ENCODE results near the gene LRRC27.

The LRRC27 gene

GRCh38 chr10:132402781-132403241 lies 70.8 kb downstream of the LRRC27 start:
- no peak for DNase-seq (ENCODE audit: low read depth)

GRCh38 chr10:132403511-132404168 lies 71.6 kb downstream of the LRRC27 start:
- DNase-seq (ENCODE audit: low read depth) = no peak

- no peak for DNase-seq (ENCODE audit: low read depth)
These were observed 72.3 kb downstream of the LRRC27 start for GRCh38 chr10:132404169-132404880.

GRCh38 chr10:132404911-132405462 lies 73.0 kb downstream of the LRRC27 start:
- no peak for DNase-seq (ENCODE audit: low read depth)

GRCh38 chr10:132405463-132405991 lies 73.5 kb downstream of the LRRC27 start:
- DNase-seq (ENCODE audit: low read depth) = no peak

GRCh38 chr10:132406181-132406580 lies 74.2 kb downstream of the LRRC27 start:
- DNase-seq (ENCODE audit: low read depth) = no peak

- no peak for DNase-seq (ENCODE audit: low read depth)
These were observed 74.8 kb downstream of the LRRC27 start for GRCh38 chr10:132406750-132407149.

- no peak for DNase-seq (ENCODE audit: low read depth)
These were observed 75.3 kb downstream of the LRRC27 start for GRCh38 chr10:132407243-132407746.

- no peak for DNase-seq (ENCODE audit: low read depth)
These were observed 75.9 kb downstream of the LRRC27 start for GRCh38 chr10:132407846-132408278.

GRCh38 chr10:132408367-132408781 lies 76.4 kb downstream of the LRRC27 start:
- DNase-seq (ENCODE audit: low read depth) = no peak

- DNase-seq (ENCODE audit: low read depth) = no peak
These were observed 77.1 kb downstream of the LRRC27 start for GRCh38 chr10:132408823-132409666.

GRCh38 chr10:132409667-132410028 lies 77.7 kb downstream of the LRRC27 start:
- no peak for DNase-seq (ENCODE audit: low read depth)

GRCh38 chr10:132410056-132410778 lies 78.2 kb downstream of the LRRC27 start:
- DNase-seq (ENCODE audit: low read depth) = no peak

GRCh38 chr10:132410779-132411532 lies 79.0 kb downstream of the LRRC27 start:
- no peak for DNase-seq (ENCODE audit: low read depth)

GRCh38 chr10:132411561-132412253 lies 79.7 kb downstream of the LRRC27 start:
- DNase-seq (ENCODE audit: low read depth) = no peak

GRCh38 chr10:132412316-132413192 lies 80.6 kb downstream of the LRRC27 start:
- no peak for DNase-seq (ENCODE audit: low read depth)

GRCh38 chr10:132413226-132414205 lies 81.5 kb downstream of the LRRC27 start:
- DNase-seq (ENCODE audit: low read depth) = no peak

Data from stimulated activated CD8-positive, alpha-beta memory T cell treated with anti-CD3 and anti-CD28 coated beads, Interleukin-7, amount 100 ng/mL, for 24 hours (primary cell).